ENCODE measurements around the gene CANT1. TPM values are rescaled to one million over a fixed set of nuclear protein-coding genes. Genes with fewer than 3 reads are reported as not detected.

The CANT1 gene
- total RNA-seq, 1 experiment from 2014 or later, result 62.5 TPM

DNA sequence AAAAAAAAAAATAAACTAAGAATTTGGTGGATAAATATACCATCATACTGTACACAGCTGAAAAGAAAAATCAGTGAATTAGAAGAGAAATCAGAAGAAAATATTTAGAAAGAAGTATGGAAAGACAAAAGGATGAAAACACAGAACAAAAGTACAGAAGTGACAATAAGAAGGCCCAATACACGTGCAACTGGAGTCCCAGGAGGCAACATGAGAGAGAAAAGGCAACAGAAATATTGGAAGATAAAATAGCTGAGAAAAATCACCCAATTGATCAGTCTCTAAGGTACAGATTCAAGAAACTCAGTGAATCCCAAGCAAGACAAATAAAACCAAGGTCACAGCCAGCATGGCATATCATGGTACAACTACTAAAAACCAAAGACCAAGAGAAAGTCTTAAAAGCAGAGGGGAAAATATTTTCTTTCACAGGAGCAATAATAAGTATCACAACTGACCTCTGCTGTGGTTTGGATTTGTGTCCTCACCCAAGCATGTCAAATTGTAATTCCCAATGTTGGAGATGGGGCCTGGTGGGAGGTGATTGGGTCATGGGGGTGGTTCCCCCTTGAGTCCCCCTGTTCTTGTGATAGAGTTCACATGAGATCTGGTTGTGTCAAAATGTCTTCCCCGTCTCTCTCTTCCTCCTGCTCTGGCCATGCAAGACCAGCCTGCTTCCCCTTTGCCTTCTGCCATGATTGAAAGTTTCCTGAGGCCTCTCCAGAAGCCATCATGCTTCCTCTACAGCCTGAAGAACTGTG lies 44.8 kb upstream of the CANT1 start:
- peaks cover 12% of the 10 kb centered on the region for H3K9me3 Mint-ChIP-seq (ENCODE audit: unreplicated experiment)
- H3K36me3 Mint-ChIP-seq (ENCODE audit: insufficient read depth, unreplicated experiment), result no peaks in the 10 kb centered on the region
- BruUV-seq (replicated peaks), result no TSS peak
- ChIA-PET POLR2A (interaction anchor here (0.6 to 0.7 kb wide), 2 partner anchors 264 to 643 kb away, joined by 3 read pairs; no protein-coding TSS in a partner anchor), CTCF (interaction anchor here (0.7 to 3.5 kb wide), 3 partner anchors 8 to 347 kb away, joined by 3 to 11 read pairs (median 3); no protein-coding TSS in a partner anchor)
- no peak for TF ChIP-seq CTCF (IDR thresholded peaks at IDR 0.05; ENCODE audit: unreplicated experiment)
- H3K4me3 Mint-ChIP-seq (ENCODE audit: unreplicated experiment), result no peak overlapping the region
- H3K27ac Mint-ChIP-seq (ENCODE audit: low read depth, unreplicated experiment), result no peak overlapping the region
- H3K4me1 Mint-ChIP-seq (ENCODE audit: insufficient read depth, unreplicated experiment), result peaks cover 5% of the 10 kb centered on the region
- H3K27me3 Mint-ChIP-seq (ENCODE audit: insufficient read depth, unreplicated experiment), result peaks cover 12% of the 10 kb centered on the region
- no peak for DNase-seq (ENCODE audit: unreplicated experiment)
- intact Hi-C loops (cut with micrococcal nuclease), result no loop called here

GRCh38 chr17:79053251-79053925 lies 43.8 kb upstream of the CANT1 start:
- no peak for DNase-seq (ENCODE audit: unreplicated experiment)
- Mint-ChIP-seq H3K4me1 (ENCODE audit: insufficient read depth, unreplicated experiment) (peaks cover 5% of the 10 kb centered on the region), H3K9me3 (ENCODE audit: unreplicated experiment) (peaks cover 12% of the 10 kb centered on the region), H3K27me3 (ENCODE audit: insufficient read depth, unreplicated experiment) (peaks cover 12% of the 10 kb centered on the region), H3K4me3 (ENCODE audit: unreplicated experiment) (no peak overlapping the region), H3K36me3 (ENCODE audit: insufficient read depth, unreplicated experiment) (no peaks in the 10 kb centered on the region), H3K27ac (ENCODE audit: low read depth, unreplicated experiment) (no peak overlapping the region)
- no peak for TF ChIP-seq CTCF (IDR thresholded peaks at IDR 0.05; ENCODE audit: unreplicated experiment)
- ChIA-PET POLR2A (interaction anchor here (0.6 to 0.7 kb wide), 2 partner anchors 265 to 644 kb away, joined by 3 read pairs; no protein-coding TSS in a partner anchor), CTCF (interaction anchor here (1.3 to 2.1 kb wide), 2 partner anchors 29 to 32 kb away, joined by 3 to 11 read pairs; no protein-coding TSS in a partner anchor)
- no TSS peak for BruUV-seq (replicated peaks)
- intact Hi-C loops (cut with micrococcal nuclease), result no loop called here

GRCh38 chr17:79052131-79052530 lies 42.6 kb upstream of the CANT1 start:
- H3K36me3 Mint-ChIP-seq (ENCODE audit: insufficient read depth, unreplicated experiment), result no peaks in the 10 kb centered on the region
- CTCF ChIA-PET, result interaction anchor here (1.0 to 2.1 kb wide), 3 partner anchors 30 to 340 kb away, joined by 3 to 11 read pairs (median 3); no protein-coding TSS in a partner anchor
- H3K27ac Mint-ChIP-seq (ENCODE audit: low read depth, unreplicated experiment), result no peak overlapping the region
- no peak for DNase-seq (ENCODE audit: unreplicated experiment)
- peaks cover 12% of the 10 kb centered on the region for H3K9me3 Mint-ChIP-seq (ENCODE audit: unreplicated experiment)
- no peak overlapping the region for H3K4me3 Mint-ChIP-seq (ENCODE audit: unreplicated experiment)
- peaks cover 5% of the 10 kb centered on the region for H3K4me1 Mint-ChIP-seq (ENCODE audit: insufficient read depth, unreplicated experiment)
- intact Hi-C loops (cut with micrococcal nuclease), result no loop called here
- POLR2A ChIA-PET, result no interaction called here
- peaks cover 12% of the 10 kb centered on the region for H3K27me3 Mint-ChIP-seq (ENCODE audit: insufficient read depth, unreplicated experiment)
- BruUV-seq (replicated peaks), result no TSS peak
- TF ChIP-seq CTCF (IDR thresholded peaks at IDR 0.05; ENCODE audit: unreplicated experiment), result no peak

DNA sequence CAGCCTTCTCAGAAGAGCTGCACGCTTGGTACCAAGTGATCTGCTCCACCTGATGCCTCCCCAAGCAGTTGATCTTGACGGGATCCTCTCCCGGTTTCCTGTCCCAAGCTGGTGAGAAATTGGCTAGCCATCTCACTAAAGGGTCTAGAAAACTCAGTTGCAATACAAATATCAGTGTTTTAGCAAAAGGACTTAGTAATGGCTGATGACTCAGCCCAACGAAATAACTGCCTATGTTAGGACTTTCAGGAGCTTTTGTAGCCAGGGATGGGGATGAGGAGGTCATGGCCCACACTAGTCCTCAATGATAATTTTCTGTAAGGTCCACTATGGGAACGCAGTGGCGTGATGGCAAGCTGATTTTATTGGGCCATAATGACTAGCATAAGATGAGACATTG lies 41.7 kb upstream of the CANT1 start:
- intact Hi-C loops (cut with micrococcal nuclease), result no loop called here
- no peak overlapping the region for H3K4me3 Mint-ChIP-seq (ENCODE audit: unreplicated experiment)
- H3K9me3 Mint-ChIP-seq (ENCODE audit: unreplicated experiment), result peaks cover 12% of the 10 kb centered on the region
- no peak overlapping the region for H3K27ac Mint-ChIP-seq (ENCODE audit: low read depth, unreplicated experiment)
- ChIA-PET POLR2A (interaction anchor here (0.5 kb wide), 1 partner anchor 29 kb away, joined by 3 read pairs; no protein-coding TSS in a partner anchor), CTCF (interaction anchor here (0.6 to 0.9 kb wide), 3 partner anchors 31 to 341 kb away, joined by 3 to 6 read pairs (median 3); no protein-coding TSS in a partner anchor)
- peaks cover 5% of the 10 kb centered on the region for H3K4me1 Mint-ChIP-seq (ENCODE audit: insufficient read depth, unreplicated experiment)
- TF ChIP-seq CTCF (IDR thresholded peaks at IDR 0.05; ENCODE audit: unreplicated experiment), result no peak
- H3K27me3 Mint-ChIP-seq (ENCODE audit: insufficient read depth, unreplicated experiment), result peaks cover 12% of the 10 kb centered on the region
- no peak for DNase-seq (ENCODE audit: unreplicated experiment)
- BruUV-seq (replicated peaks), result no TSS peak
- H3K36me3 Mint-ChIP-seq (ENCODE audit: insufficient read depth, unreplicated experiment), result no peaks in the 10 kb centered on the region

Measured in MCF 10A (cell line).